Smooth muscle cell (in vitro differentiated cells): ENCODE results near the gene EPPIN. TPM values are rescaled to one million over a fixed set of nuclear protein-coding genes. Genes with fewer than 3 reads are reported as not detected.

Source experiments
- DNase-seq: peaks from one replicate; lab custom pipeline; 2025; ENCODE audit not compliant: unreplicated experiment; lab: John Stamatoyannopoulos, UW
- H2AFZ ChIP-seq: fragments of 200-600 bp; sonication (generic); 2 replicates; pipeline ENCODE4 v1.6.0; 2016; ENCODE audit warnings: antibody characterized with exemption, low read depth, mild to moderate bottlenecking
- H3F3A ChIP-seq: fragments of 200-600 bp; sonication (generic); 2 replicates; pipeline ENCODE4 v1.6.0; 2017; ENCODE audit warnings: antibody characterized with exemption, low read depth
- H3K27ac ChIP-seq: fragments of 200-600 bp; sonication (generic); 2 replicates; pipeline ENCODE4 v1.5.1; 2016; ENCODE audit warnings: low read depth, mild to moderate bottlenecking
- H3K27me3 ChIP-seq: fragments of 200-600 bp; sonication (generic); 2 replicates; pipeline ENCODE4 v1.6.1; 2016; ENCODE audit warnings: low read depth, mild to moderate bottlenecking
- H3K36me3 ChIP-seq: fragments of 200-600 bp; sonication (generic); 2 replicates; pipeline ENCODE4 v1.5.1; 2016; ENCODE audit warnings: low read depth
- H3K4me1 ChIP-seq: fragments of 200-600 bp; sonication (generic); 2 replicates; pipeline ENCODE4 v1.5.1; 2016; ENCODE audit warnings: low read depth
- H3K4me2 ChIP-seq: fragments of 200-600 bp; sonication (generic); 2 replicates; pipeline ENCODE4 v1.6.0; 2016; ENCODE audit warnings: mild to moderate bottlenecking
- H3K4me3 ChIP-seq: fragments of 200-600 bp; sonication (generic); 2 replicates; pipeline ENCODE4 v1.5.1; 2016; ENCODE audit warnings: mild to moderate bottlenecking
- H3K79me2 ChIP-seq: fragments of 200-600 bp; sonication (generic); 2 replicates; pipeline ENCODE4 v1.6.0; 2016; ENCODE audit warnings: low read depth, mild to moderate bottlenecking
- H3K9ac ChIP-seq: fragments of 200-600 bp; sonication (generic); 2 replicates; pipeline ENCODE4 v1.6.0; 2016; ENCODE audit warnings: low read depth
- H3K9me3 ChIP-seq: fragments of 200-600 bp; sonication (generic); replicated peaks from 2 replicates; pipeline ENCODE4 v1.5.1; 2016; ENCODE audit warnings: low read depth
- H4K20me1 ChIP-seq: fragments of 200-600 bp; sonication (generic); 2 replicates; pipeline ENCODE4 v1.6.0; 2016; ENCODE audit warnings: low read depth
- CTCF ChIP-seq: fragments of 200-600 bp; sonication (generic); IDR thresholded peaks from 2 replicates; pipeline ENCODE4 v1.5.1; 2017; ENCODE audit warnings: borderline replicate concordance, mild to moderate bottlenecking, antibody characterized with exemption; ENCODE audit not compliant: insufficient read depth, poor library complexity, severe bottlenecking
- WGBS: methylation state at CpG from one replicate; pipeline ENCODE4 v1.1.7; 2016; ENCODE audit warnings: low lambda C conversion rate; 5-methylcytosine and 5-hydroxymethylcytosine counted together
- polyA plus RNA-seq: library from polyadenylated mRNA; unstranded; fragments of >200 nt; fragmentation: Nextera tagmentation; extraction: Ambion mirVana; gene quantifications from 2 replicates; pipeline ENCODE4 v1.2.1, GENCODE V29; 2016
- total RNA-seq: library from RNA; depleted of rRNA; stranded (reverse); fragments of >200 nt; gene quantifications from 2 replicates; pipeline ENCODE4 v1.2.3, GENCODE V29; 2014

The EPPIN gene
- total and polyA plus RNA-seq, 2 experiments from 2014 or later = not detected

- Histone ChIP-seq H2AFZ (no peak overlapping the region), H3K4me3 (no peak overlapping the region), H3K79me2 (no peaks in the 10 kb centered on the region), H3K27me3 (peaks cover 17% of the 10 kb centered on the region), H3K27ac (no peak overlapping the region), H3K4me1 (no peaks in the 10 kb centered on the region), H3K9me3 (no peaks in the 10 kb centered on the region), H3K36me3 (no peaks in the 10 kb centered on the region), H3K9ac (no peak overlapping the region), H3F3A (no peaks in the 10 kb centered on the region), H4K20me1 (no peaks in the 10 kb centered on the region), H3K4me2 (no peak overlapping the region)
- TF ChIP-seq CTCF = no peak
- DNase-seq = no peak
- 86% methylated on average over 5 of the region's 5 CpGs for WGBS
These were observed 36.8 kb downstream of the EPPIN start for GRCh38 chr20:45510242-45510862.

- no peak for DNase-seq
- H3K4me3 ChIP-seq = no peak overlapping the region
- no peak for TF ChIP-seq CTCF
- no peaks in the 10 kb centered on the region for H3F3A ChIP-seq
- no peak overlapping the region for H3K9ac ChIP-seq
- WGBS = 91% methylated on average over 4 of the region's 4 CpGs
- H3K9me3 ChIP-seq = no peaks in the 10 kb centered on the region
- H2AFZ ChIP-seq = no peak overlapping the region
- H3K4me1 ChIP-seq = no peaks in the 10 kb centered on the region
- H3K27ac ChIP-seq = no peak overlapping the region
- peaks cover 11% of the 10 kb centered on the region for H3K27me3 ChIP-seq
- no peak overlapping the region for H3K4me2 ChIP-seq
- H4K20me1 ChIP-seq = no peaks in the 10 kb centered on the region
- no peaks in the 10 kb centered on the region for H3K79me2 ChIP-seq
- no peaks in the 10 kb centered on the region for H3K36me3 ChIP-seq
These were observed 38.1 kb downstream of the EPPIN start for GRCh38 chr20:45509091-45509490.

- no peak for DNase-seq
- no peaks in the 10 kb centered on the region for H4K20me1 ChIP-seq
- no peak overlapping the region for H3K4me2 ChIP-seq
- no peak for TF ChIP-seq CTCF
- no peaks in the 10 kb centered on the region for H3K4me1 ChIP-seq
- no peak overlapping the region for H2AFZ ChIP-seq
- no peaks in the 10 kb centered on the region for H3K36me3 ChIP-seq
- peaks cover 3% of the 10 kb centered on the region for H3K27me3 ChIP-seq
- no peaks in the 10 kb centered on the region for H3K9me3 ChIP-seq
- no peak overlapping the region for H3K9ac ChIP-seq
- 90% methylated on average over 7 of the region's 7 CpGs for WGBS
- H3K79me2 ChIP-seq = no peaks in the 10 kb centered on the region
- no peak overlapping the region for H3K27ac ChIP-seq
- no peaks in the 10 kb centered on the region for H3F3A ChIP-seq
- H3K4me3 ChIP-seq = no peak overlapping the region
These were observed 38.9 kb downstream of the EPPIN start for GRCh38 chr20:45508068-45508886.
